ENCODE results near the gene NAPA.
"Not testable (repeated sequence)": the region's sequence is repeated elsewhere in the genome, so short reads cannot be mapped to it uniquely, and the experiment has no call there.

The NAPA gene

DNA sequence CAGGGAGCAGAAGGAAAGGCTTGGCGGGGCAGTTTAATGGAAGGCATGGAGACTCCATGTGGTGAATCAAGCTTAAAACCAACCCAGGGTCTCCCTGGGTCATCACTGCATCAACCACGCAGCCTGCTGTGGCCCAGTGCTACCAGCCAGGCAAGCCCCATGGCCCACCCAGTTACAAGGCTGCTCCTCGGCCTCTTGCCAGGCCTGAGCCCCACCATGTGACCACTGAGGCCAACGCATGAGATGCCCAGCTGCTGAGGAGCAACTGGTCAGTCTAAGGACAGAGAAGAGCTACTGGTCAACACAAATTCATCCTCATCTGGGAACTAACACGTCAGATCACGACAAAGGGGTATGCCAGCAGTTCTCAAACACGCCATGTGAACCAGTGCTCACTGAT, 15.5 kb downstream of the NAPA start:
- peak; percentile 13 for DNase-seq

DNA sequence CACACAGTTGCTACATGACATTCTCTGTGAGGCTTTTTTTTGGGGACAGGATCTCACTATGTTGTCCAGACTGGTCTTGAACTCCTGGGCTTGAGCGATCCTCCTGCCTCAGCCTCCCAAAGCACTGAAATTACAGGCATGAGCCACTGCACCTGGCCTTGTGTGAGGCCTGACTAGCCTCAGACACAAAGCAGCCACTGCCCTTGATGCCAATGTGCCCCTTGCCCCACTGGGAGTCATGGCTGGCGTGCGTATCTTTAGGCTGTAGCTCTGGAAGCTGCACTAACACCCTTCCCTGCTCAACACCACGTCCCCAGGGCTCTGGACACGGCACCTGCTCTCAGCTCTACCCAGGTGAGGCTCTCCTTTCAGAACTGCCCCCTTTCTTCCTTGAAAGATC, 16.3 kb downstream of the NAPA start:
- DNase-seq: no peak

DNA sequence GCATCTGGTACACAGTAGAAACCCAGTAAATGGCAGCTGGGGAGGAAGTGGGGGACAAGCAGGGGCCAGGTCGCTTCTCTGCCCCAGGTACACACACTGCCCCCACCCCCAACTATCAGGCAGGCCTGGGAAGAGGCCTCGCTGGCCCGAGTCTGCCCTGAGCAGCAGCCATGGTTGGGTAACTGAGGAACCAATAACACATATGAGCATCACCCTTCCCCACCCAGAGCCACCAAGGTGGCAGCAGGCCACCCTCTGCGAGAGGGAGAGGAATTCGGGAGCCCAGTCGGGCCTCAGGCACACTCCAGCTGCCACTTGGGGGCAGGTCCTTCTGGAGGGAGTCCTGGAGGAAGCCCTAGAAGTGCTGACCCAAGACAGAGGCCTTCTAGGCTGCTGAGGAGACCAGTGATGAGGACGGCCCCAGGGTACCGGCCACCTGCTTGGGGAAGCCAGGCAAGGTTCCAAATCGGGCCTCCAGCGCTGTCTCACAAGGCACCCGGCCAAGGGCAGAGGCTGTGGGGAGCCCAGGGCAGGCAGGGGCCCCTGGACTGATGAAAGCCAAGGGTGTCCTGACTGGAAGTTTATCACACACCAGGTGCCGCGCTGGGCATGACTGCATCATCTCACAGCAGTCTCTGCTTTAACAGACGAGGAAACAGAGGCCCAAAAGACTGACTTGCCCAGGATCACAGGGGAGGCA, 16.9 kb downstream of the NAPA start:
- peak; percentile 20 for DNase-seq

DNA sequence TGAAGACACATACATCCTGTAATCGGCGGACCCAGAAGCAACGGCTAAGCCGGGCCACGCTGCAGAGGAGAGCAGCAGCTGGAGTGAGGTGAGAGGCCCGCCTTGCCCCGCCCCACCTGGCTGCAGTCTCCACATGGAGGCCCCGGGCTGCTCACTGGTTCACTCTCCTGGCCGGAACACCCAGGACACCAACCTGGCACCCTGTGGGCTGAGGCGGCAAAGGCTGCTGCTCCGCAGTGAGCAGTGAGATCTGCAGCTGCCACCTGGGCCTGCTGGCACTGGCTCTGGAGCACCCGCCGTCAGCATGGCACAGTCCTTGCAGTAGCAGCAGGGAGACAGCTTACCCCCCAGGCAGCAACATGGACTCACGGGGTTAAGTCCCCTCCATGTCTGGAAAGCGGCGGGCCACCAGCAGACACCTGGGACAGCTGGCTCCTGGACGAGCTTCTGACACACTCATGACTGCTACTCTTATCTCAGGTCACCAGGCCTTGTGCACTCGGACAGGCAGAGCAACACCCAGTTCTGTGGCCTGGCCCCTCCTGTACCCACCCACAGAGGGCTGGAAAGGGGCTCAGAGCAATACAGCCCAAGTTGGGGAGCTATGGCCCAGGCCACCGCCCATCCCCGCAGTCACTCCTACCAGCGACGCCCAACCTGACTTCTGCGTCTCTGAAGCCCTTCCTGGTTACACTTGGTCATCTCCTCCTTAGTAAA, 17.7 kb downstream of the NAPA start:
- DNase-seq: peak; percentile 18

DNA sequence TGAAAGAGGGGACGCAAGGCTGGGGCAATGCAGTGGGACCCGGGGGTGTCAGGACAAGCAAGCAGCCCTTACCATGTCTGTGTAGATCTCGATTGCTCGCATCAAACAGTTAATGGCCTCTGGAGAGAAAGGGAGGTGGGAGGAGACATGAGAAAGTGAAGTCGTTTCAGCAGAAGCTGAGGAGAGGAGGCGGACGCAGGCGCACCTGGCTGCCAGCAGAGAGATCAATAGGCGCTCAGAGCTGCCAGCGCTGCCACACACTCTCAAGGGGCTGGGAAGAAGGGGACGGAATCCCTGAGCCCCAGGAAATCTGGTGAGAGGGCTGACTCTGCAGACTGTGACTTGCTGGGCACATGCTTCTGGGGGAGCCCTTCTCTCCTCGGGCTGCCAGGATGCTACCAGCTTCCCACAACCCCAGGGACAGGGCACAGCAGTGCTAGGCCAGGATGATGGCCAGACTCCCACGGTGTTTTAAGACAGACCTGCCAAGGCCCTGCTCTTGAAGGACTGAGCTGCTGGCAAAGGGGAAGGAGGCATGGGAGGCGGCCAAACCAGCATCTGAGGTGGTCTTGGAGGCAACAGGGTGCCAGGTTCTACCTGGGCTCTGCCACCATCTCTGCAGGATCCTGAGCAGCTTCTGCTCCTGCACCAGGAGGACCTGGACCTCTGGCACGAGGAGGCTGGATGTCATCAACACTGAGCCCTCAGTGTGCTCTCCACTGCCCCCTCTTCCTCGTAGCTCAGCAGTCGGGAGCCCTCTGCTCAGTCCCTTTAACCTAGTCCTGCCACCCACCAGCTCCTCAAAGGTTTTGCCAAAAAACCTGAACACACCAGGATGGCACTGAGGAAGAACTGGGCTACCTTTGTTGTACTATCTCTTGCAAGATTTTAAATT, 19.1 kb downstream of the NAPA start:
- DNase-seq: no peak

DNA sequence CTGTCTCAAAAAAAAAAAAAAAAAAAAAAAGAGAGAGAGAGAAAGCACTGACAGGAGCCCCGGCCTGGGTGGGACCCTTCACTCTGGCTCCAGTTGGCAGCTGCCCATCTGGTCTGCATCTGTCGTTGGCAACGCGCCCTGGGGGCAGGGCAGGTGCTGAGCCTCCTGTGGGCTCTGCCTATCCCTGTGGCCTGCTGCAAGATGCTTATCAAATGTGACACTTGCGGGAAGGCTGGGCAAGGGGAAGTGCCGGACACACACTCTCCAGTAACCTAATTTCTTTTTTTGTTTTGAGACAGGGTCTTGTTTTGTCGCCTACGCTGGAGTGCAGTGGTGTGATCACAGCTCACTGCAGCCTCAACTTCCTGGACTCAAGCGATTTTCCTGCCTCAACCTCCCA, 20.1 kb downstream of the NAPA start:
- DNase-seq: peak; percentile 83

DNA sequence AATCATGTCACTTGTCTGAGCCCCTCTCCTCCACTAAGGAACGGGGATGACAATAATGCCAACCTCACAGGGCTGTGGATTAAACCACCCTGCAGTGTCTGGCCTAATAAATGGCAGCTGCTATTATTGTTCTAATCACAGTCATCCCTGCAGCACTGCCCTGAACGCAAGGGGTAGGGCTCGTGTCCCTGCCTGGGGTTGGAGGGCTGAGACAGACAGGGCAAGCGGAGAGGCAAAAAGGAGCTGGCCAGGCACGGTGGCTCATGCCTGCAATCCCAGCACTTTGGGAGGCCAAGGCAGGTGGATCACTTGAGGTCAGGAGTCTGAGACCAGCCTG, 20.7 kb downstream of the NAPA start:
- DNase-seq: peak; percentile 12

DNA sequence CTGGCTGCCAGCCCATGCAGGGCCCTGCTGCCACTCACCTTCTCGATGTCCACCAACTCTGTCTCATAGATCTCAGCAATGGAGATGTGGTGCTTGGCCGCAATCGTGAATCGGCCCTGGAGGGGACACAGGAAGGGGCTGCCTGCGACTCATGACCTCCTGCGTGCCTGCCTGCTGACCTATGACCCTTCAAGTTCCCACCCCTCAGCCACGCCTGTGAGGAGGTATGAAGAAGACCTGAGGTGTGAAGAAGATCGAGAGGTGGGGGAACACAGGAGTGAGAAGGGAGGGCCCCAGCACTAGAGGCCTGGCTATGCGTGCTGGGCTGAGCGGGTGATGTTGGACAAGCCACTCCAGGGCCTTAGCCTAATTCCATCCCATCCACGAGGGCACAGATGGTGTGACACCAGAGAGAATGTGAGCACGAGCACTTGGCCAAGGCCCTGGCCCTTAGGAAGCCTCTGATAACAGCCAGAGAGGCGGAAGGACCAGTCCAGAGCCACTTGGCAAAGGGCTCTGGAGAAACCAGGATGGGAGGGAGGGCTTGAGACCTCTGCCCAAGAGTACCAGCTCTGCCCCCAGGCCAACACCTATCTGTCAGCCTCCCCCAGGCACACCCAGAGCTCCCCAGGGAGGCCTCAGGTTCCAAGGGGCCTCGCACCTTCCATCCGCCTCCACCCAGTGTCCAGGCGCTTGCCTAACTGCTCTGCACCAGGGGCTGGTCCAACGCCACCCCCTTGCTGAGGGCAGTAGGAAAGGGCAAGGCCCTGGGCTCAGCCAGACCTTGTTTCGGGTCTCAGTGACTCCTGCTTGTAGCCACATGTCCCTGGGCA, 21.3 kb downstream of the NAPA start:
- DNase-seq: peak; percentile 13

DNA sequence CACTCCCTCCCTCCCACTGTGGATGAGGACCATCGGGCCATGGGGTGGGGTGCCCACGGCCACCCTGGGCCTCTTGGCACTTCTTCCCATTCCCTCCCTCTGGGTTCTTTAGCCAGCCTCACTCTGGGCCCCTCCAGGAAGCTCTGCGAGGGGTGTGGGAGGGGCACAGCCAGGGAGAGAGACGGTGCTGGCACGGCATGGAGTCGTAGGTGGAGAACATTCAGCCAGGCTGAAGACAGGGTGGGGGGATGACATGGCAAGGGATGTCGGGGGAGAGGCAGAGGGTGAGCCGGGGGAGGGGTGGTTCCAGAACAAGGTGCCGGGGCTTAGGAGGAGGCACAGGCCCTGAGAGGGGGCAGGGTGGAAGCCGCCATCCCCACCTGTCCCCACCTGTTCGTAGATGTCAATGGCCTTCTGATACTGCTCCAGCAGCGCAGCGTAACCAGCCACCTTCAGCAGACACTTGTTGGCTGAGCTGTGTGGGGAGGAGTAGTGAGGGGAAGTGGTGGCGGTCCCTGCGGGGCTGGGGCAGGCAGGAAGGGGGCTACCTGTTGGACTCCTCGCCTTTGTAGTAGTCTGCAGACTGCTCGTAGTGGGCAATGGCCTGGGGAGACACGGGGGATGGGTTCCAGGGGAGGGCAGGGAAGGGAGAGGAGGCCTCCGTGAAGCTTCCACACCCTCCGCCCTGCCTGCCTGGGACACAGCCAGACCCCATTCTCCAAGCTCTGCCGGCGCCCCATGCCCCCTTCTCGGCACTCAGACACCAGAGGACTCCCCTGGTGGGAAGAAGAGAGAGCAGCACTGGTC, 22.1 kb downstream of the NAPA start:
- DNase-seq: peak; percentile 16

DNA sequence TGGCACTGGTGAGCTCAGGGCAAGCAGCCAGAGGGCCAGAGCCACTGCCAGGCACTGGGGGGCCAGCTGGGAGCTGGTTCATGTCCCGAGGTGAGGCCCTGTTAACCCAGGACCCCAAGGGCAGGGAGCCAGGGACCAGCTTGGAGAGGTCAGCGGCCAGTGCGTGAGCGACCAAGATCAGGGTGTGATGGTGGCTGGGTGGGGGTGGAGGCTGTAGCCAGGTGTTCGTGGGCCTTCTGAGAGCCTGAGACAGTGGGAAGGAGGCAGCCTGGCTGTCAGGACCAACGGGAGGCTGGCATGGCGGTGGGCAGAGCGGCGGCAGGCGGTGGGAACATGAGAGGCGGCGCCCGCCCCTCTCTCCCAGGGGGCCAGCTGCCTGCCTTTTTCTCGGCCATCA, 22.7 kb downstream of the NAPA start:
- DNase-seq: peak; percentile 19

DNA sequence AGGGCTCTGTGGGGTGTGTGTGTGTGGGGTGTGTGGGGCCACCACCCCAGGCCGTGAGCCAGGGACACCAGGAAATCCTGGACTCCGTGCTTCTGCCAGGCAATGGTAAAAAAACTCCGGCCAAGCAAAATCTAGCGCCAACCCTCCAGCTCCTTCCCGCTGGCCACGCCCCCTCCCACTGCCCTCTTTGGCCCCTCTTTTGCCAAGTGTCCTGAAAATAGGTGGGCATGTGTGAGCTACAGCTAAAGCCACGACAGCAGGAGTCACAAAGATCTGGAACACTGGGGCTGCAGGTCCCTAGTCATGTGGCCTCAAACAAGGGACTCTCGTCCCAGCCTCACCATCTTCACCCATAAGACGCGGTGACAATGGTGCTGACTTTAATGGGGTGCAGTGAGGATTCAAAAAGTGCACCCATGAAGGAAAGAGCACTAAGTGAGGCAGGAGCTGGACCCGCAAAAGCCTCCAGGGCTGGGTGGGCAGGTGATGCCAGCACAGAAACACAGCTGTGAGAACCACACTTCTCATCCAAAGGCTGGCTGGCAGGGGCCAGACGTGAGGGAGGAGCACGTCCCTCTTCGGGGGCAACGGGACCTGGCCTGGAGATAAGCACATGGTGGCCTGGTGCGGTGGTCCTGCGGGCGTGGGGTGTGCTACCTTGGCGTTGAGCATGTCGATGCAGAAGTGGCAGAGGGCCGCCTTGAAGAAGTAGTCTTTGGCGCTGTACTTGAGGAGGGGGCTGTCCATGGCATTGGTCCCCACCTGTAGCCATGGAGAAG, 23.3 kb downstream of the NAPA start:
- DNase-seq: peak; percentile 16

DNA sequence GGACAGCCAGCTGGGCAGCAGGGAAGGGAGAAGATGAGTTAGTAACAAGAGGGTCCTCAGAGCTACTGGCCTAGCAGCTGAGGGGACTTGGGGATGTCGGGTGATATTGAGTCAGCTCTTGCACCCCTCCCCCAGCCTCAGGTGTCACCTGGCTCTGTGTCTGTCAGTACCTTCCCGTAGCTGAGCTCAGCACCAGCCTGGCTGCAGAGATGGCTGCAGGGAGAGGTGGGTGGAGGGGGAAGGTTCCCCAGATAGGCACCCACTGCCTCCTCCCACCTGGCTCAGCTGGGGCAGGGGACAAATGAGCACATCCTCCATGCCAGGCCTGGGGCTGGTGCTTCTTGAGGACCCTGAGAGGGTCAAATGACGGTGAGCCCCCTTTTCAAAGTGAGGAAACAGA, 24.0 kb downstream of the NAPA start:
- DNase-seq: peak; percentile 12

DNA sequence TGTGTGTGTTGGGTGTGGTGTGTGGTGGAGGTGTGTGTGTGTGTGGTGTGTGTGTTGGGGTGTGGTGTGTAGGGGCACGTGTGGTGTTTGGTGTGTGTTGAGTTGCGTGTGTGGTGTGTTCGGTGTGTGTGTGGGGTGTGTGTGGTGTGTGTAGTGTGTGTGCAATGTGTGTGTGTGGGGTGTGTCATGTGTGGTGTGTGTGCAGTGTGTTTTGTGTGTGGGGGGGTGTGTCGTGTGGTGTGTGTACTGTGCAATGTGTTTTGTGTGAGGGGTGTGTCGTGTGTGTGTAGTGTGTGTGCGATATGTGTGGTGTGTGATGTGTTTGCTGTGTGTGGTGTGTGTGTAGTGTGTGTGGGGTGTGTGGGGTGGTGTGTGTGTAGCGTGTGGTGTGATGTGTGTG, 24.8 kb downstream of the NAPA start:
- no peak for DNase-seq

DNA sequence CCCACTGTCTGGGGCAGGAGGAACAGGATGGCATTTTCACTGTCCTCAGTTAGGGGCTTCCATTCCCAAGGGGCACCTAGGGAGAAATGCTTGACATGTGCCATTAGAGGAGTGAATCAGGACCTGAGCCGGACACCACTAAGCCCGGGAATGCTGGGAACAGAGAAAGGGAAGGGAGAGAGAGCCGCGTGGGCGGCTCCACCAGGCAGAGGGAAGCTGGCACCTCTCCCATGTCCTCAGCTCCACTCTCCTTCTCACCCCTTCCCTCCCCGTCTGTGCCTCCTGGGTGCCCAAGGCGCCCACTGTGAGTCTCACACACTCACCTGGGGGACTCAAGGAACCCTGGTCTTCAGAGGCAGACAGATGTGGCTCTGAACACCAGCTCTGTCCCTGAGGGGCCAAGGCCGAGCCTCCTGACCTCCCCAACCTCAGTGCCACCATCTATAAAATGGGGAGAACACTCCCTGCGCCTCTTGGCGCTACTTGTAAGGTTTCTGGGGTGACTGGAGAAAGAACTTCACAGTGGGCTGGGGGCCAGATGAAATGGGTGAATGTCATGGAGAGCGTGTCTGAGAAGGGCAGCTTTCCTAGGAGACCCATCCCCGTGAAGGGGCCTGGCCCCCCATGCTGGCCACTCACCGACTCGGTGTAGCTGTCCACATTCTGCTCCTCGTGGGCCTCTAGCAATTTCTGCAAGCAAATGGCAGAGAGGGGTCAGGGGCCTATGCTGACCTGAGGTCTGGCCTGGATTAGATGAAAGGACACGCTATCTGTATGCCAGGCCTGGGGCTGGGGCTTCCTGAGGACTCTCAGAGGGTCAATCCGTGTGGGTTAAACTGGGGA, 25.6 kb downstream of the NAPA start:
- DNase-seq: peak; percentile 16

DNA sequence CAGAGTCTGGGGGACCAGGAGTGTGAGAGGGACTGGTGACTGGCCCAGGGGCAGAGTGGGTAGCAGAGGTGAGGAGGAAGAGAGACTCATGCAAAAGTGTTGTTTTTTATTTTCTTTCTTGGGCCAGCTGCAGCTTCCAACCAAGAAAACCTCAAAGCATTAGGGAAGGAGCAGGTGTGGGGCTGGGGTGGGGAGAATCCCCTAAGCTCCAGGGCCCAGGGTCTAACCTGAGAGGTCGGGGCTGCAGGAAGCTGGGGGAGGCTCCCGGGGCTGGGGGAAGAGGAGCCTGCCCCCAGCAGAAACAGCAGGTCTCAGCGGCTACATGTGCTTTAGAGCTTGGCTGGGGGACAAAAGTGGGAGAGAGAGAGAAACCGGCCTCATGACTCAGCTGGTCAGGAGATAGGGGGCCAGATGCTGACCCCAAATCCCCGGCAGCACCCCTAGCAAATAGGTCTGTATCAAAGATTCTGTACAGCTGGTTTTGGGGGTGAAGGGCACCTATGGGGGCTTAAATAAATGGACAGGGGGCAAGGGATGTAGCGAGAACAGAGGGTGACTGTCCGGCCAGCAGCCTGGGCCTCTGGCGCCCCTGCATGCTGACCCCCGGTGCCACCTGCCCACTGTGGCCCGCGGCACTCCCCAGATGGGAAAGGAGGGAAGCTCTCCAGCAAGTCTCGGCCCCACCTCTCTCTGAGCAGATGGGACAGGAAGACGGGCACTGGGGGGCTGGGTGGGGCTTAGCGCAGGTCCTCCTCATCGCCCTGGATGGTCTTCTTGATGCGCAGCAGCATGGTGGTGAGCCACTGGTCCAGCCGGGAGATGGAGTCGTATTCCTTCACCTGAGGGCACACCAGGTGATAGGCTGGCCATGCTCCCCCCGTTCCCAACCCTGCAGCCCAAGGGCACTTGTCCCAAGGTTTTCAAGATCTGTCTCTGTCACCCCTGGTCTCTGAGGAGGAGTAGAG, 27.0 kb downstream of the NAPA start:
- DNase-seq: peak; percentile 12

DNA sequence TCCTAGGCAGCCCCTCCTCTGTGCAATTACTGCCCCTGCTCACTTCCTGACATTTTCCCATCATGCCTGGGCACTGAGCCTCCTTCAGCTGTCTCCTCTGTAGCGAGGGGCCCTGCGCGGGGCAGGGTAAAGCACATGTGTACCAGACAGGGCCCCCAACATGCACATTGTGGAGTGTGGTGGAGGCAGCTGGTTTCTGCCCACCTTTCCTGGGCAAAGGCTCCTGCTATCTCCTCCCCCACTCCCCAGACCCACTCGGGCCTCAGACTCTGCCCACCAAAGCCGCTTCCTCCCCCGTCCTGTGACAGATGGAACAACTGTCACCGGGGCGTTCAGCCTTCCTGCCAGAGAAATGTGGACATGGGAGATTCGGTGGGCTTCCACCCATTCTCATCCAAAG, 28.0 kb downstream of the NAPA start:
- peak; percentile 30 for DNase-seq

DNA sequence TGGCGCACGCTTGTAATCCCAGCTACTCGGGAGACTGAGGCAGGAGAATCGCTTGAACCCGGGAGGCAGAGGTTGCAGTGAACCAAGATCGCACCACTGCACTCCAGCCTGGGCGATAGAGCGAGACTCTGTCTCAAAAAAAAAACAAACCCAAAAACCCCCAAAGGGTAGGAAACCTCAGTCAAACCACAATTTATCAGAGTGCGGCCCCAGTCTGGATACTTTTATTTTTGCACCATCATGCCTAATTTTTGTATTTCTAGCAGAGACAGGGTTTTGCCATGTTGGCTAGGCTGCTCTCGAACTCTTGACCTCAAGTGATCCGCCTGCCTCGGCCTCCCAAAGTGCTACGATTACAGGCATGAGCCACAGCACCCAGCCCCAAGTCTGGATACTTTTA, 28.6 kb downstream of the NAPA start:
- not testable (repeated sequence) for DNase-seq

DNA sequence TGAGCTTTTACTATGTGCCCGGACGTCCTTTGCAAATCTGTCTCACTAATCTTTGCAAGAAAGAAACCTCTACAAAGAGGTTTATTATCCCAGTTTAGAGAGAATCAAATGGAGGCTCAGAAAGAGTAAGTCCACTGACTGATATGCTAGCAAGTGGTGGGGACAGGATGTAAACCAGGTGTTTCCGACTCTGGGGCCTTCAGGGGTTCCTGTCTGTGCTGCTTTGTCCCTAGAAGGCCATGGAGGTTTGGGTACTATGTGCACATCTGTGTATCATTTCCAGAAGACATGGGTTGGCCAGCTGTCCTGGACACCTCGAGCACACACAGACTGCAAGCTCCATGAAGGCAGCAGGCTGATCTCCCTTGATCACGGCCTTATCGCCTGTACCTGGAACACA, 29.7 kb downstream of the NAPA start:
- DNase-seq: no peak

Data from right hindlimb (tissue), 1 donor.